GM21526 (cell line): Measurements from ENCODE around the gene ACTR2.
"Not testable (repeated sequence)": the region's sequence is repeated elsewhere in the genome, so short reads cannot be mapped to it uniquely, and the experiment has no call there.

Experiments used
- ATAC-seq: cut with Tn5 transposase; IDR thresholded peaks from one replicate; pipeline ENCODE4 v1.9.1; 2021; ENCODE audit warnings: moderate library complexity; ENCODE audit not compliant: unreplicated experiment, low FRiP score

ACTR2 gene

GRCh38 chr2:65227020-65227455 lies 593 bp upstream of the ACTR2 start:
- ATAC-seq, result peak; percentile 14

GRCh38 chr2:65228263-65228750 lies 676 bp downstream of the ACTR2 start:
- peak; percentile 42 for ATAC-seq

- no peak for ATAC-seq
Measured at GRCh38 chr2:65231121-65231520, 3.5 kb downstream of the ACTR2 start.

- no peak for ATAC-seq
Measured at GRCh38 chr2:65231892-65232477, 4.4 kb downstream of the ACTR2 start.

- no peak for ATAC-seq
Measured at GRCh38 chr2:65232636-65233035, 5.0 kb downstream of the ACTR2 start.

- ATAC-seq, result no peak
Measured at GRCh38 chr2:65240657-65241056, 13.0 kb downstream of the ACTR2 start.

GRCh38 chr2:65244452-65244851 lies 16.8 kb downstream of the ACTR2 start:
- ATAC-seq, result not testable (repeated sequence)

GRCh38 chr2:65252640-65253039 lies 25.0 kb downstream of the ACTR2 start:
- ATAC-seq, result no peak

- ATAC-seq, result no peak
Measured at GRCh38 chr2:65255356-65255755, 27.7 kb downstream of the ACTR2 start.

GRCh38 chr2:65256054-65256453 lies 28.4 kb downstream of the ACTR2 start:
- no peak for ATAC-seq

GRCh38 chr2:65257866-65258265 lies 30.2 kb downstream of the ACTR2 start:
- ATAC-seq, result not testable (repeated sequence)

GRCh38 chr2:65261676-65262075 lies 34.0 kb downstream of the ACTR2 start:
- ATAC-seq, result no peak

GRCh38 chr2:65263262-65263661 lies 35.6 kb downstream of the ACTR2 start:
- no peak for ATAC-seq

- no peak for ATAC-seq
Measured at GRCh38 chr2:65263986-65264385, 36.4 kb downstream of the ACTR2 start.

GRCh38 chr2:65264821-65265670 lies 37.4 kb downstream of the ACTR2 start:
- no peak for ATAC-seq

GRCh38 chr2:65265671-65266045 lies 38.0 kb downstream of the ACTR2 start:
- ATAC-seq, result no peak

GRCh38 chr2:65267008-65267407 lies 39.4 kb downstream of the ACTR2 start:
- no peak for ATAC-seq

- no peak for ATAC-seq
Measured at GRCh38 chr2:65268957-65269356, 41.3 kb downstream of the ACTR2 start.

GRCh38 chr2:65273344-65273743 lies 45.7 kb downstream of the ACTR2 start:
- no peak for ATAC-seq

- ATAC-seq, result no peak
Measured at GRCh38 chr2:65275141-65275915, 47.7 kb downstream of the ACTR2 start.

GRCh38 chr2:65276609-65277008 lies 49.0 kb downstream of the ACTR2 start:
- ATAC-seq, result no peak
